Ovary (tissue), 3 donors: ENCODE measurements around the gene TTC3.

Experiments used
- CTCF ChIP-seq, 3 donors: fragments of 450-650 bp in 2 of 3; fragments of 200-600 bp in 1 of 3; IDR thresholded peaks; one replicate each; pipeline versions ENCODE4 v1.5.1 to v1.8.0; 2016 to 2022; ENCODE audit warnings: antibody characterized with exemption in 3 of 3, mild to moderate bottlenecking in 1 of 3
- EP300 ChIP-seq: sonication (generic); formaldehyde crosslinking; IDR thresholded peaks from one replicate; pipeline ENCODE4 v1.6.1; 2017; ENCODE audit warnings: antibody characterized with exemption
- donor health status: DM: no; HTN: no; CAD: no.

- TF ChIP-seq CTCF (IDR thresholded peaks at IDR 0.05) (no peak), EP300 (no peak)
Measured at GRCh38 chr21:37130971-37131370, 57.9 kb downstream of the TTC3 start.
